Stimulated activated naive CD4-positive, alpha-beta T cell (primary cell): ENCODE data around the gene ADAMTS9.

Experiments used
- DNase-seq, 6 experiments: peaks; one replicate each; lab custom pipeline; 2025; lab: John Stamatoyannopoulos, UW

Gene ADAMTS9, protein sequence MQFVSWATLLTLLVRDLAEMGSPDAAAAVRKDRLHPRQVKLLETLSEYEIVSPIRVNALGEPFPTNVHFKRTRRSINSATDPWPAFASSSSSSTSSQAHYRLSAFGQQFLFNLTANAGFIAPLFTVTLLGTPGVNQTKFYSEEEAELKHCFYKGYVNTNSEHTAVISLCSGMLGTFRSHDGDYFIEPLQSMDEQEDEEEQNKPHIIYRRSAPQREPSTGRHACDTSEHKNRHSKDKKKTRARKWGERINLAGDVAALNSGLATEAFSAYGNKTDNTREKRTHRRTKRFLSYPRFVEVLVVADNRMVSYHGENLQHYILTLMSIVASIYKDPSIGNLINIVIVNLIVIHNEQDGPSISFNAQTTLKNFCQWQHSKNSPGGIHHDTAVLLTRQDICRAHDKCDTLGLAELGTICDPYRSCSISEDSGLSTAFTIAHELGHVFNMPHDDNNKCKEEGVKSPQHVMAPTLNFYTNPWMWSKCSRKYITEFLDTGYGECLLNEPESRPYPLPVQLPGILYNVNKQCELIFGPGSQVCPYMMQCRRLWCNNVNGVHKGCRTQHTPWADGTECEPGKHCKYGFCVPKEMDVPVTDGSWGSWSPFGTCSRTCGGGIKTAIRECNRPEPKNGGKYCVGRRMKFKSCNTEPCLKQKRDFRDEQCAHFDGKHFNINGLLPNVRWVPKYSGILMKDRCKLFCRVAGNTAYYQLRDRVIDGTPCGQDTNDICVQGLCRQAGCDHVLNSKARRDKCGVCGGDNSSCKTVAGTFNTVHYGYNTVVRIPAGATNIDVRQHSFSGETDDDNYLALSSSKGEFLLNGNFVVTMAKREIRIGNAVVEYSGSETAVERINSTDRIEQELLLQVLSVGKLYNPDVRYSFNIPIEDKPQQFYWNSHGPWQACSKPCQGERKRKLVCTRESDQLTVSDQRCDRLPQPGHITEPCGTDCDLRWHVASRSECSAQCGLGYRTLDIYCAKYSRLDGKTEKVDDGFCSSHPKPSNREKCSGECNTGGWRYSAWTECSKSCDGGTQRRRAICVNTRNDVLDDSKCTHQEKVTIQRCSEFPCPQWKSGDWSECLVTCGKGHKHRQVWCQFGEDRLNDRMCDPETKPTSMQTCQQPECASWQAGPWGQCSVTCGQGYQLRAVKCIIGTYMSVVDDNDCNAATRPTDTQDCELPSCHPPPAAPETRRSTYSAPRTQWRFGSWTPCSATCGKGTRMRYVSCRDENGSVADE (N-terminal part only)

DNA sequence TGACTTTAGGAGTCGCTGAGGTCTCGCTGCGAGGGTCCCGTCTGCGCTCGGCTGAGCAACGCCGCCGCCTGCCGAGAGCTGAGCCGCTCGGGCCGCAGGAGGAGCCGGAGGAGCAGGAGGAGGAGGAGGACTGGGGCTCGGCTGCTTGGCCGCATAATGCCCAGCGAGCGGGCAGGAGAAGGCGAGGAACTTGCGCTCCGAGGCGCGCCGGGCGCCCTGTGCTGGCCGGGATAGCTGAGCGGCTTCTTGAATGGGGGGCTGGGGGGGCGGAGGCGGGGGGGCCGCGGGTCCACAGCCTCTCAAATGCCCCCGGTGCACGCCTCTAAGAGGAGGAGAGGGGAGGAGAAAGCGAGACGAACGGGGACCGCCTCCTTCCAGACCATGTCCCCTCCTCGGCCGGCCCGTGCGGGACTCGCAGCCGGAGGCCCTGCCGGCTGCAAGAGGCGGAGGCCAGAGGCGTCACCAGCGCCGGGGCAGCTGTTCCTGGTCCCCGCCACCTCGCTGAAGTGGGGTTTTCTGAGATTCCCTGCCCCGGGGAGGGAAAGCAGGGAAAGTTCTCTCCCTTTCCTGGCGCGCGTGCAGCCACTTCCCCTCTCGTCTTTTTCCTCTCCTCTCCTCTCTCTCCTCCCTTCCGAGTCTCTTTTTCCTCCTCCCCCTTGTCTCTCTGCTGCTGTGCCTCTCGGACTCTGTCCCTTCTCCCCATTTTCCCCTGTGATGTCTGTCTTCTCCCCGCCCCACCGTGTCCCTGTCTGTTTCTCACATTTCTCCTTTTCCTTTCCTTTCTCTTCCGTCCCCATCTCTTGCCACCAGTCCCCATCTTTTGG lies at the start of gene ADAMTS9:
Gene ADAMTS9 (minus strand): TSS at position 220 of the 824 bp plus-strand sequence. CDS start 343 bp downstream, outside the sequence.
- DNase-seq: no peak

DNA sequence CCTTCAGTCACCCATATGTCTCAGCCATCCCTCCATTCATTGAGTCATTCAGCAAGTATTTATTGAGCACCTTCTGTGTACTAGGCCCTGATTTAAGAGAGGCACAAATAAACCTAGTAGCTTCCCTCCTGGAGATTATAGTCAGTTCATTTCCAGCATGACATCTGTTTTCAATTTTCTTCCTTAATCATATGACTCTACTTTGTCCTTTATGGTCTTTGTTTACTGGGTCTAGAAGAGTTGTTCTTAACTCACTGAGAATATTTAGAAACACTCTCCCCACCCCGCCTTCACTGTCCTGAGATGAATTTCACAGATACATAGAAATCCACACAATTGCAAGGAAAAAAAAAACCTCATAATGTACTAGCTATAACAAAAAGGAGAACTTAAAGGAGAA lies 44.8 kb upstream of the ADAMTS9 start:
- no peak for DNase-seq

DNA sequence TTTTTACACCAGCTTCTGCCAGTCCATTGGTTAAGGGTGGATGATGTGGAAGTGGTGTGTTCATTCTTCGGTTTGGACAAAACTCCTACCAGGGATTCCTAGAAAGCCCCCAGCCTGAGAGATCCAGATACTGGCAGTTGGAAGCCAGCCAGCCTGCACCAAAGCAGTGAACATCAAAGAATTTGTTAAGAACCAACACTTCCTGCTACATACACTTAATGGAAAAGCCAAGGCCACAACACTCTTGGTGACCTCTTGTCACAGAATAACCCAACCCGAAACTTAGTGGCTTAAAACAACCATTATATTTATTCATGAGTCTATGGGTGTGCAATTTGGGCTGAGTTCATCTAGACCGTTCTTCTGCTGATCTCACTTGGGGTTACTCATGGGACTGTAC lies 42.9 kb upstream of the ADAMTS9 start:
- DNase-seq: no peak

DNA sequence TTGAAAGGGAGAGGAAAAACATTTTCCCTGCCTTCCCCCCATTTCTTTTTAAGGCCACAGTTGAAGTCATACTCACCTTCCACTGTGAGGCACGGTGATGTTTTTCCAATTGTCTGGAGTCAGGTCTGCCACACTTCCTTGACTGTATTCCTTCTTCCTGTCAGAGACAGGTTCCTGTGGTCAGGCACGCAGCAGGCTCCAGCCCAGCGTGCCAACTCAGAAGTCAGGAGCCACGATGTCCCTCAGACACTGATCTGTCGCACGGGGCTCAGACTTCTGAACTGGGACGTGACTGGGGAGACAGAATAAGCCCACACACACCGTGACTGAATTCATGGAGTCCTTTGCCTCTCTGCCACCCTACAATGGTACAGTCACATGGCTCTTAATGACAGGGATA lies 41.2 kb upstream of the ADAMTS9 start:
- no peak for DNase-seq

DNA sequence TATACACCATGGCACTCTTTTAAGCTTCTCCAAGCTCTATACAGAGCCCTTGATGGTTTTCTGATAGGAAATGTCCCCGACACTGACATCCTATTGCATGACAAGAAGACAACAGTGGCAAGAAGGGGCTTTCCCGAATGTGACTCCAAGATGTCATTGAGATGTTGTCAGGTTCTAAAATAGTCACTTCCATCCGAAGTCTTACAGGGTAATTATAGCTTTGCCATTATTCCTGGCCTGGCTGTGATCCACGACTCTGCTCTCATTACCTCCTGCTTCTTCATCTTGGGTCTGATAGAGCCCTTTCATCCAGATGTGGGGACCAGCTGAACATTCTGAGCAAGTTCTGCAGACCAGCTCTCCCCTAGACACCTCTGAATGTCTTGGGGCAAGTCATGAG lies 40.6 kb upstream of the ADAMTS9 start:
- DNase-seq: no peak

DNA sequence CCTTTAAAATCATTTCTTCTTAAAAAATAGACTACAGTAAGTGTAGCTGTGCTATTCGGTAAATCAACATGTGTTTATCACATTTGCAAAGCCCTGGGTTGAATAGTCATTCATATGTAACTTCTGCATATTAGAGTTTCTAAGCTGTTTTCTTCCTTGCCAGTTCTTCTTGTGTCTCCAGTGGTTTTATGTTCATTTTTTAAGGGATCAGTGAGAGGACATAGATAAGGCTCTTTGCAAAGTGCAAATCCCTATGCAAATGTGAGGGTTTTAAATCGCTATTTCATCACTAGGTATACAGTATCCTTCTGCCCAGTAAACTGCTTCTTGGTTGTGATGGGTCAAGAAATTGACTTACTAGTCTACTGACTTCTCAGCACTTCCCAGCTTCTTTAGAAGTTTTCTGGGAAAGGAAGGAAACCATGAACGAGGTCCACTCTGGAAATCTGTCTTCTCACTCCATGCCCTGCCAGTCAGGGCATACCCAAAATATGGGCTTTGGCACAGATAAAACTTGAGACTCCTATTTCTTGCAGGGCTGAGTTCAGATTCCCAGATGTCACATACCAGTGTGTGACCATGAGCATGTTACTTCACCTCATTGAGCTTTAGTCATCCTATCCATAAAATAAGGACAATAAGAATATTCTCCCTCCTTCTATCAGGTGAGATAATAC lies 38.8 kb upstream of the ADAMTS9 start:
- no peak for DNase-seq

DNA sequence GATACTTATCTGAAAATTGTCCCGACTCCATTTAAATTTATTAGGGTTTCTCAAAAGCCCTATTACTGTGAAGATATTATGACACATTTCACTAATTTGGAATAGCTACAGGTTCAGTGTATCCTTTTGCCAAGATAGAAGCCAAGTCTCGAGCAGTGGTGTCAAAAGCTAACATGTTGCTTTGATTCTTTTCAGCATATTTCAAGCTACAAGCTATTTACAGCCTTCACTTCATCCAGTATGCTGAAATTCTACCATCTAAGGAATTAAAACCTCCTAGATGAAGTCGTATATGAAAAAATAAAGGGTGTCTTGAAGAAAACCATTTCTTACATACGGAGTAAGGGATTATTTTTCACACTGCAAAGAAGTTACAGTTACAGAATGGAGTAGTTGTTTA lies 31.2 kb upstream of the ADAMTS9 start:
- DNase-seq: no peak

DNA sequence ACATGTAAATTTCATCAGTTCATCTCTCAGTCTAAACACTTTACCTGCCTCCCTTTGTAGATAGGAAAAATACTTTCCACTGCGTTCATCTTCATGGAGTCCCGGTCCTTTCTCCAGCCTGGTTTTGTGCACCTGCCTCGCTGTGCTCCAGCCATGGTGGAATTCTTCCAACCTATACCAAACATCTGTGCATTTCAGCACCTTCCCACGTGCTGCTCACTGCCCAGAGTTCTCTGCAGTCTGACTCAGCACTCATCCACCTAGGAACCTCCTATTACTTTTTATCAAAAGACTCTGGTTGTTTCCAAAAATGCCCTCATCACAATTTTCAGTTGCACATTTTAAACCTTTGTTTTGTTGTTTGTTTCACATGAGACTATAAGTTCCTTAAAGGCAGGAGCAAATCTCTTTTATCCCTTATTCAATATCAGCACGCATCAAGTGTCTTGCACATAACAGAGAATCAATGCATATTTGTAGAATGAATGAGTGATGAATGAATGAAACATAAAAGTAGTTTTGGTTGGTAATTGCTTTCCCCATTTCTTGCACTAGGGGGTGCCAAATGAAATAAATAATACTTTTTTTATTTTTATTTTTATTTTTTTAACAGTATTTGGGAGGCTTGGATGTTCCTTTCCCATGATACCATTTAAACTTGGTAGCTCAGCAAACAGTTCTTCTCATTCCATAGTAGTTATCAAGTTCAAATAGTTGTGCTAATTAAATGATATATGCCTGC lies 30.2 kb upstream of the ADAMTS9 start:
- DNase-seq: no peak

DNA sequence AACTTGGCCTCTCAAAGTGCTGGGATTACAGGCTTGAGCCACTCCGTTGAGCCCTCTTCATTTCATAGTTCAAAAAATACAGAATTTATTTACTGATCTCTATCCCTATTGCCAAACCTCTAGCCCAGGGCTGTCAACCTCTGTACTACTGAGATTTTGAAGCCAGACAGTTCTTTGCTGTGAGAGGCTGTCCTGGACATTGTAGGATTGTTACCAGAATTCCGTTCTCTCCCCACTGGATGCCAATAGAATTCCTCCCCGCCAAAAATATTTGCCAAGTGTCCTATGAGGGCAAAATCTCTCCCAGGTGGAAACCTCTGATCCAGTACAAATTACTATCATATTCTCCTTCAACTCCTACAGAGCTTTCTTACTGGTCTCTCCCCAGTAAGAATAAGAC lies 29.6 kb upstream of the ADAMTS9 start:
- no peak for DNase-seq

DNA sequence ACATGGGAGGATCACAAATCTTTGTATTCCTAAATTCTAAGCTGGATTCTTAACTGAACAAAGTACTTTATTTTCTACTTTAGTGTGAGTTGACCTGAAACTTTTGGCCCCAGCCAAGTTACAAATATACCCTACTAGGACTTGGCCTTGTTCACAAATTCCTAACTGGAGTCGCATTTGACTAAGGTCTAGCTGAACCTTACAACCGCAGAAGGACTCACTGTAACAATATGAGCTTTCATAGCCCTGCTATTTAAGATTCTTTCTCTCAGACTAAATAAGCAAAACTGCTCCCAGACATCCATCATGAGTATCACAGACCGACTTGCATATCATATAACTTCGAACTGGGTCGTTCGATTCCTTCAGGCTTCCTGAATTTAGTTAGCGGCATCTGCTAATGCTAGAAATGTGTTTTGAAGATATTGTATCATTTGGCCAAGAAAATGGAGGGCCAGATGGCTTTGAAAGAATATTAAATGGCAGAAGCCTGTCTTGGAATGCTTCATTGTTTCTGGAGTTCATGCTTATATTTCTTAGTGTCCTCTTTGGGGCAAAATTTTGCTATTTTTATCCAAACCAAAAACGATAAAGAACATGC lies 28.4 kb upstream of the ADAMTS9 start:
- no peak for DNase-seq

DNA sequence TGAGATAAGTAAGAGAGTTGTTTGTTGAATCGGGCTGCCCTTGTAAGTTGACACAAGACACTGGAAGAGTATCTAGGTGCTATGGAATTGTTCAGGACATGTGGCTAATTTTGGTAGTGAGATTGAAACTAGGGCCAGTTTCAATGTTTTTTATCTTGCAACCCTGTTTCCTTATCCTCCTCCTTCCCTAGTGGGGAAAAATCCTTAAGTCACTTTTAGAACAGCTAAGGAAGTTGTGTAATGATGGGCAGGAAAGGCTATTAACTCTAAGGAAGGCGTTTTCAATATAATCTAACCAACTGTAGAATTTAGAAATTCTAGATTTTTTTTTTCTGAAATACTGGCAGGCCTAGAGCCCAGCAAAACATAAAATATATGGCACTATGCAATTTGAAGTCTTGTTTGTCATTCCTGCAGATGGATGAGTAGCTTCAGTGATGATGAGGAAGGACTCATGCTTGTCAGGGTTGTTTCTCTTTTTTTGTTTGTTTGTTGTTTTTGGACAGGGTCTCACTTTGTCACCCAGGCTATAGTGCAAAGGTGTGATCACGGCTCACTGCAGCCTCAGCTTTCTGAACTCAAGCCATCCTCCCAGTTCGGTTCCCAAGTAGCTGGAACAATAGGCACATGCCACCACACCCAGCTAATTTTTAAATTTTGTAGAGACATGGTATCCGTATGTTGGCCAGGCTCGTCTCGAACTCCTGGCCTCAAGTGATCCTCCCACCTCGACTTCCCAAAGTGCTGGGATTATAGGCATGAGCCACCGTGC lies 27.6 kb upstream of the ADAMTS9 start:
- no peak for DNase-seq

DNA sequence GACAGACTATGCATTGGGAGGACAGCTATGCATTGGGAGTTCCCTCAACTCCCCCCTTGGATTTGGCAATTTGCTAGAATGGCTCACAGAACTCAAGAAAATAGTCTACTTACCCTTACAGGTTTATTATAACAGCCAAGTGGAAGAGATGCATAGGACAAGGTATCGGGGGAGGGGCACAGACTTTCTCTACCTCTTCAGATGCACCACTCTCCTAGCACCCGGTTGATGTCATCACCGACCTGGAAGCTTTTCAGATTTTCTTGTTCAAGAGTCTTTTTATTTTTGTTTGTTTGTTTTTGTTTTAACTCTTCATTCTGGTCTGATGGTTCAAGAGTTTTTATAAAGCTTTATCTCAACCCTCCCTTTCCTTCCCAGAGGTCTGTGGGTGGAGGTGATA lies 20.7 kb upstream of the ADAMTS9 start:
- no peak for DNase-seq

DNA sequence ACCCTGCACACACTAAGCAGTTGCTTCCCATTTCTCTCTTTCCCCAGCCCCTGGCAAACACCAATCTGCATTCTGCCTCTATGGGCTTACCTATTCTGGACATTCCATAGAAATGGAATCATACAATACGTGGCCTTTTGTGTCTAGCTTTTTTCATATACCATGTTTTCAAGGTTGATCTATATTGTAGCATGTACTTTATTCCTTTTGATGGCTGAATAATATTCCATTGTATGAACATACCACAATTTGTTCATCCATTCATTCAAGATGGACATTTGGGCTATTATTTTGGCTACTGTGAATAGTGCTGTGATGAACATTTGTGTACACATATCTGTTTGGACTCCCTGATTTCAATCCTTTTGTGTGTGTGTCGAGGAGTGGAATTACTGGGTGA lies 18.1 kb upstream of the ADAMTS9 start:
- DNase-seq: no peak

DNA sequence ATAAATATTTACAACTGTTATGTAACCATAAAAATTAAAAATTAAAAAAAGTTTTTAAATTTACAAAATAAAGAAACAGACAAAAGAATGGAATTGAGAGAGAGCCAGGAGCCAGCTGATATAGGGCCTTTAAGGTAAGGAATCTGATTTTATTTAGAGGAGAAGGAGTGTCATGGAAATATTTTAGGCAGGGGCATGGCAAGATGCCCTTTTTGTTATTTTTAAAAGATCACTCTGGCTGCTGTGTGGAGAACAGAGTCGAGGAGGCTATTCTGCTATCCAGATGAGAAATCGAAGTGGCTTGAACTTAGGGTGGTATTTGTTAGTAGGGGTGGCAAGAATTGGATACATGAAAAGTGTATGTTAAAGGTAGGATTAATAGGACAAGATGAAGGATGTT lies 9.1 kb upstream of the ADAMTS9 start:
- no peak for DNase-seq

DNA sequence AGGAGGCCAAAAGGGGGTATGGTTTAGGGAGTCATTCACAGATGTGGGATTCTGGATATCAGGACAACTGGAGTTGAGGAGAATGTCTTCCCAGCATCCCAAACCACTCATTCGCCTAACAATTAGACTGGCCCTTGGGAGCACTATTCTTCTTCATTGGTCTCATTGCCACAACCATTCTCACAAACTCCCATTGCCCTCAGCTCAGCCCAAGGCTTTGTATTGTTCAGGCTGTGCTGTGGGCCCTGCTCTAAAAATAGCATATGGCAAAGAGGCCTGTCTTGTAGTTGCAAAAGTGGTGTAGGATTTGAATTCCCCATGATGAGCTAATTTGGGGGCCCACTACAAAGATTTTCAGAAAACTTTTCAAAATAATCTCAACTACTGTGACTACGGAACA lies 6.3 kb upstream of the ADAMTS9 start:
- DNase-seq: no peak

DNA sequence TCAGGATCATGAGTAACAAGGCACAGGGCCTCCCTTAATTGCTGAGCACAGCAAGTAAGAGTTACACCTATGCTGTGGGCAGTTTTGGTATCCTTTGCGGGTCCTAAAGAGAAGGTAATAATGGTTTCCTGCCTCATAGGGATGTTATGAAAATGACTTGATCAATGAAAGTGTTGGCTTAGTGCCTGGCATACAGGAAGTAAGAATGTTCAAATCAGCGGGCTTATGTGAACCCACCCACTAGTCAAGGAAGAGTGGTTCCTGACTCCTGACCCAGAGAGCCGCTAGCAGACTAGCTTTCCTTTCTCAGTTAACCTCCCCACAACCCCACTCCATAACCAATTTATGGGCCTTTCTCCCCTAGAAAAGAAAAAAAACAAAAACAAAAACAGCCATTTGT lies 5.2 kb upstream of the ADAMTS9 start:
- no peak for DNase-seq

DNA sequence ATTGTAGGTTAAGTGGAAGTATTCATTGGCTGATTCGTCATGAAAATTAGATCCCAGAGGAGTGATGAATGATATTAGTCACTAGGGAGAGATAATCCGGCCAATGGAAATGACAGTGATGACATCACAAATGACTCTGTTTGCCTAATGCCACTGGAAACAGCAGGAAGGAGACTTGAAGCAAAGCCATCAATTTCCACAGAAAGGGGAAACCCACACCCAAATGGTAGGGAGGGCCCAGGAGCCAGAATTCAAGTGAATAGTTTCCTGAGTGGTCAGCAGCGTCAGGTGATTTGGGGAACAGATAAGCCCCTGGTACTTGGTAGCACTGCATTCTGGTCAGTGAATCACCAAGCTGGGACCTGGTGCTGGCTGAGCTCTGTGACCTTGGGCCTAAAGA lies 3.3 kb upstream of the ADAMTS9 start:
- no peak for DNase-seq

DNA sequence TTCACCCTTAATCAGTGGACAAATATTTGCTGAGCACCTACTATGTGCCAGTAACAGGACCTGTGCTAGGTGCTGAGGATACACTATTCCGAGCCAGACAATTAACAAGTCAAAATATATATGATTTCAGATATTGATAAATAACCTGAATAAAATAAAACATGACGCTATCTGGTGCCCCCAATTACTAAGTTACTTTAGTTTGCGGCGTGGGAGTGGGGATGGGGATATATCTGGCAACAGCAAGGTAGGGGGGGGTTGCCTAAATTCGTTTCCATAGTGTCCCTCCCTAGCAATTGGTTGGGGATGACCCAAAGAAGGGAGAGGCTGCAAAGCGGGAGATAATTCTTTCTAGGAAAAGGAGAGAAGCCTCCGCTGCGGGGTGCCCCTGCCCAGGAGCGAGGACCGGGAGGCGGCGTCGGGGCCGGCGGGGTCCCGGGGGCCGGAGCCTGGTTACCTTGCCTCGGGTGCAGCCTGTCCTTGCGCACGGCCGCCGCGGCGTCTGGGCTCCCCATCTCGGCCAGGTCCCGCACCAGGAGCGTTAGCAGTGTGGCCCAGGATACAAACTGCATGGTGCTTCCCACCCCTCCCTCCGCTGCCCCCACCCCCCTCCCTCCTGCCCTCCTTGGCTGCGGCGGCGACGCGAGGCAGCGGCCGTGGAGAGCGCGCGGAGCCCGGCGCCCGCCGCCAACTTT lies 567 bp downstream of the ADAMTS9 start:
- DNase-seq: no peak
